ENCODE measurements around the gene TCF7L1.

GRCh38 chr2:85165088-85165690, 32.0 kb downstream of the TCF7L1 start:
- TF ChIP-seq CTCF (IDR thresholded peaks at IDR 0.05) (no peak), POLR2A (IDR thresholded peaks at IDR 0.05) (no peak), POLR2AphosphoS5 (IDR thresholded peaks at IDR 0.05) (no peak)
